HK-2 (cell line): Measurements from ENCODE around the gene CKMT2.
"Not testable (repeated sequence)": the region's sequence is repeated elsewhere in the genome, so short reads cannot be mapped to it uniquely, and the experiment has no call there.

ENCODE experiments used
- DNase-seq: peaks from one replicate; pipeline ENCODE4 v3.0.0-alpha.2; 2018; ENCODE audit not compliant: unreplicated experiment

Gene CKMT2

DNA sequence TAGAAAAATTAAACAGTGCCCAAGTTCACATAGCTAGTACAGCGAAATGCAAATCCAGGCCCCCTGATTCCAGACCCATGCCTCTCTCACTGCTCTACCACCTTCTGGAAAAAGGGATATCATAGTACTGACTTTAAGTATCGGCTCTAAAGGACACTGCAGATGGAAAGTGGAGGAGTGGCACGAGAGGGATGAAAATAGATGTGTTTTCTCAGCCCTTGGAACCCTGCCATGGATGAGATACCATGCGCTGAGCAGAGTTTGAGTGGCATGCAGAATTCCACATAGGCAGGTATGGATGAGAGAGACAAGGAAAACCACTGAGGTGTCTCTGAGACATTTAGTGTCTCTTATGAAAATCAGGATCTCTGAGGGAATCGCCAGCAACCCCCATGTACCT is 18.8 kb downstream of the CKMT2 start:
- DNase-seq, result no peak

DNA sequence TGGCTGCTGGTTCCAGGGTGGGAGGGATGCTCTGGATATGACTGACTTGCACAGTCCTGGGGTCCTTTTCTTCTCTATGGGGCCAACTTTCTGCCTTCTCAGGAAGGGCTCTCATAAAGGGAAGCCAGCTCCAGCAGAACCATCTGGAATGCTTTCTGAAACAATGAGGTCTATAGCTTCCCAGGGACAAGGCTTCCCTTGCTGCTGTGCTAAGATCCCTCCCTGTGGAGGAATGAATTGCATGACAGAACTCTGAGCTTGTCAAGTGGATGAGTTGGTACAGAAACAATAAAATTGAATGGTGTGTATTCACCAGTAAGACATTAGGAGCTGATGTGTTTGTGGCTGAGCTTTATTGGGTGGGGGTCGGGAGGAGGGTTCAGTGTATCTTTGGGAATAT is 19.8 kb downstream of the CKMT2 start:
- DNase-seq, result no peak

DNA sequence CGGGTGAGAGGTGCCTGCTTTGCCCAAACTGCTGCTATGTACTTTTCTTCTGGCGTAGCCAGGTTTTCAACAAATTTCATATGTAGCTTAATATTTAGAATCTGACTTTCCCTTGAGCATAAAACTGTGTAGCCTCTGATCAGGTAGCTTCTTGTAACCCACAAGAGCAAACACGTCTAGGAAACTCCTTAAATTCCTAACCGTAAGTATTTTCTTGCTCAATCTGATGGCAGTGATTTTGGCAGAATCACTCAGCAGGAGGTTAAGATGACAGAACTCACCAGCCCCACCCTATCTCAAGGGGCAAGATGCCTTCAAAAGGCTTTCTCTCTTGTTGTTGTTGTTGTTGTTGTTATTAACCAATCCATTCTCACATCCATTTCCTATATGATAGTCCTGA is 20.8 kb downstream of the CKMT2 start:
- DNase-seq, result no peak

DNA sequence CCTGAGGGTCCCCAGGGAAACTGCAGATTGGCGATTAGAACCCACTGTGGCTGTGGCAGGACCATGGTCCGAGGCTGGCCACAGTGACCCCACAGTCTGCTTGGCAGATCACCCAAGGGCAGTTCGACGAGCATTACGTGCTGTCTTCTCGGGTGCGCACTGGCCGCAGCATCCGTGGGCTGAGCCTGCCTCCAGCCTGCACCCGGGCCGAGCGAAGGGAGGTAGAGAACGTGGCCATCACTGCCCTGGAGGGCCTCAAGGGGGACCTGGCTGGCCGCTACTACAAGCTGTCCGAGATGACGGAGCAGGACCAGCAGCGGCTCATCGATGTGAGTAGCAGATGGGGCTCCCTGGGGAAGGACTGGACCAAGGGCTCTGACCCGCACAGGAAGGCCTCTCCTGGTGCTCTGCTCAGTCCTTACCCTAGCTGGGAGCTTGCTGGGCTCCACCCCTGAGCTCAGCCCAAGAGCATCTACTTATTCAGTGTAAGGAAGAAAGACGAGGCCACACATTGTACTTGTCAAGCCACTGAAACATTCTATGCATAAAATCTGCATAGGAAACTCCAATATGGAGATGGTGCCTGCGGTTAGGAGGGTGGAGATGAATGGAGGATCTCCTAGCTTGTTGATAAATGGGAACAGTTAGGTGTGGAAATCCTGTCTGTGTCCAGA is 21.9 kb downstream of the CKMT2 start:
- DNase-seq, result no peak

DNA sequence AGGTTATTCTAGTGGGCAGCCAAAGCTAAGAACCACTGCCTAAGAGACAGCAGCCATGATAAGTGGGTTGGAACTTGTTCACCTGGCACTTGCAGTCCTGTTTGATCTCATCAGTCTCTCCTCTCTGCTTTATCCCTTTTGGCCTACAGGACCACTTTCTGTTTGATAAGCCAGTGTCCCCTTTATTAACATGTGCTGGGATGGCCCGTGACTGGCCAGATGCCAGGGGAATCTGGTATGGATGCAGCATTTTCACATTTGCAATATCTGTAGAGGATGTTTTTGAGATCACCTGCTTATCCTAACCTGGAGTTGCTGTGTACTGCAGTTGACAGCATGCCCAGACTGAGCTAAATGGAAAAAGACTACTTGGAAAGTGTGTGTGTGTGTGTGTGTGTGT is 23.6 kb downstream of the CKMT2 start:
- no peak for DNase-seq

DNA sequence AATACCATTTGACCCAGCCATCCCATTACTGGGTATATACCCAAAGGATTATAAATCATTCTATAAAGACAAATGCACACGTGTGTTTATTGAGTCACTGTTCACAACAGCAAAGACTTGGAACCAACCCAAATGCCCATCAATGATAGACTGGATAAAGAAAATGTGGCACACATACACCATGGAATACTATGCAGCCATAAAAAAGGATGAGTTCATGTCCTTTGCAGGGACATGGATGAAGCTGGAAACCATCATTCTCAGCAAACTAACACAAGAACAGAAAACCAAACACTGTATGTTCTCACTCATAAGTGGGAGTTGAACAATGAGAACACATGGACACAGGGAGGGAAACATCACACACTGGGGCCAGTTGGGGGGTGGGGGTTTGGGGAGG is 29.7 kb downstream of the CKMT2 start:
- not testable (repeated sequence) for DNase-seq

DNA sequence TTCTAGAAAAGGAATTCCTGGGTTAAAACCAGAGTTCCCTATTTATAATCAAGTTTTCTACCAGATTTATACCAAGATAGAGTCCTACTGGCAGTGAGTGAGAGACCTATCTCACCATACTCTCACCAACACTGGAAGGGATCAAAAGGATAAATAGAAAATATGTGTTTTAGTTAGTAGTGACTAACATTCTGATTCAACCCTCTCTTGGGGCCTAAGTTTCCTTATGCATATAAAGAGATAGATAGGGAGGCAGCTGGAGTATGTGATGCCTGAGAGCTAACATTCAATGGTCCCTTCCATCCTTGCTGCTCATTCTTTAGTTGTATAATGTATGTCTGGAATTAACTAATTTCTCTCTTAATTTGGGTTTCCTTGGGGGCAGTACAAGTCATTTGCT is 32.0 kb downstream of the CKMT2 start:
- no peak for DNase-seq

DNA sequence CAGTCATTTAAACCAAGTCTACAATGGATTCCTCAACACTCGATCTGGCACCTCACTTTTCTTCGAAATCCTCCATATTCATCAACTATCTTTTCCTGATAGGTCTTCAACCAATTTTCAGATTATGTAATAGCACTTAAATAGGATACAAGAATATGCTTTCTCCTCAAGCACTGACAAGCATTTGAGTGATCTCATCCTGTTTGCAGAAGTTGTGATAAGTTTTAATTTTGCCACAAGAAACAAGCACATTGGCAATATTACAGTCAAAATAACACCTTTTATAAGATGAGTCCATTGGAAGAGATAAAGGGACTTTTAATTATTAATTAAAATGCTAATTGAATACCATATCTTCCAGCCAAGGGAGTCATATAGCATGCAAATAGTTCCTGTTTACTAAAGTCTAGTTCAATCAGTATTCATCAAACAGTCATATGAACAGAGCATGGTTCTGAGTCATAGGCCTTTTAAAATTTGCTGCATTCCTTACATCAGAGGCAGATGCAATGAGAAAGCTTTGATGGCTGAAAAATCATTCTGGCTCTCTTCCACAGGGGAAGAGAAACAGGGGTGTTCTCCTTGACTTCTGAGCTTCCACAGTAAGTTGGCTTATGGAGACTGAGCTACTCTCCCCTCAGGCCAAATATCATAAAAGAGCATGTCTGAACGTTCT is 35.5 kb downstream of the CKMT2 start:
- no peak for DNase-seq

DNA sequence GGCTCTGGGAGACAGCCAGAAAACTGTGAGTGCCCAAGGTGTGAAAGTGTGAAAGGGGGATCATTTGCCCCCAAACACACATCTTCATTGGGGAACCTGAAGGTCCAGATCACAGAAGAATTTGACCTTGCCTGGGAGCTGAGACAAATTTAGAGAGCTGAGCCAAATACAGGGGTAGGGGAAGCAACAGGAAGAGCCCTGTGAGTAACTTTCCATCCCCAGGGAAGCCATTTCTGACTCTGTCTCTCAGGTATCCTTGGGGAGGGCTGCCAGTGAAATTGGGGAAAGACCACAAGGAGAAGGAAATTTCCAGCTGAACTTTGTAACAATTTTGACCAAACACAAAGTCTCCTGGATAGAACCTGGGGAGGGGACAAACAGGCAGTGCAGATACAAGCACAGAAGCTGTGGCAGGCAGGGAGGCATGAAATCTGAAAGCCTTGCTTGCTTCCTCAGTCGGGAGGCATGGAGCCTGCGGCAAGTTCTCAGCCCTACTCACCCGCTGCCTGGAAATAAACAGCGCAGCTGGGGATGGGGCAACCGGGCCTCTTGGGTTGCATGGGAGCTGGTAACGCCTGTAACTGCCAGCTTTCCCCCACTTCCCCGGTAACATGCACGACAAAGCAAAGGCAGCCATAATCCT is 36.8 kb downstream of the CKMT2 start:
- no peak for DNase-seq

DNA sequence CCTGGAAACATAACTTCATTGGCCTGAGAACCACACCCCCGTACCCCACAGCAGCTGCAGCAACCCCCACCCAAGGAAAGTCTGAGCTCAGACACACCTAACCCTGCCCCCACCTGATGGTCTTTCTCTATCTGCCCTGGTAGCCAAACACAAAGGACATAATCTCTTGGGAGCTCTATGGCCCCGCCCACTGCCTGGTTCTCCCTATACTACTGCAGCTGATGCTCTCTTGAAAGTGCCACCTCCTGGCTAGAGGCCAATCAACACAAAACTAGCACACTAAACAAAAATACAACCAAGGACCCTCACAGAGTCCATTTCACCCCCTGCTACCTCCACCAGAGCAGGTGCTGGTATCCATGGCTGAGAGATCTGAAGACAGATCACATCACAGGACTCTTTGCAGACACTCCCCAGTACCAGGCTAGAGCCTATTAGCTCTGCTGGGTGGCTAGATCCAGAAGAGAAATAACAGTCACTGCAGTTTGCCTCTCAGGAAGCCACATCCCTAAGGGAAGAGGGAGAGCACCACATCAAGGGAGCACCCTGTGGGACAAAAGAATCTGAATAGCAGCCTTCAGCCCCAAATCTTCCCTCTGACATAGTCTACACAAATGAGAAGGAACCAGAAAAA is 37.4 kb downstream of the CKMT2 start:
- not testable (repeated sequence) for DNase-seq

DNA sequence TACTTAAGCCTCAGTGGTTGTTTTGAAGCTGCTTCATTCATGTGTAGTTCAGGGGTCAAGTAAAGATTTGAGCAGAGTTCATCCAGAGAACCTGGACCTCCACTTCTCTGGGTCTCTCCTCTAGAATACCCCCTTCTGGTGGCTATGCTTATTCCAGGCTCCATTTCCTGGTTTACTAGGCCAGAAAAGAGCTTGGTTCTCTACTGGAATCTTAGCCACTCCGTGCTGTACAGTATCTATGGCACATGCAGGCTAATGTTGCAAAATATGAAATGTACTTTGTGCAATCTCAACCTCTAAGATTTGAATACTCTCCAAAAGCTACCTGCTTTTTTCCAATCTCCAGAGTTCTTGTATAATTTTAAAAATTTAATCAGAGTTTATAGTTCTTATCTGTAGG is 50.9 kb downstream of the CKMT2 start:
- DNase-seq, result no peak

DNA sequence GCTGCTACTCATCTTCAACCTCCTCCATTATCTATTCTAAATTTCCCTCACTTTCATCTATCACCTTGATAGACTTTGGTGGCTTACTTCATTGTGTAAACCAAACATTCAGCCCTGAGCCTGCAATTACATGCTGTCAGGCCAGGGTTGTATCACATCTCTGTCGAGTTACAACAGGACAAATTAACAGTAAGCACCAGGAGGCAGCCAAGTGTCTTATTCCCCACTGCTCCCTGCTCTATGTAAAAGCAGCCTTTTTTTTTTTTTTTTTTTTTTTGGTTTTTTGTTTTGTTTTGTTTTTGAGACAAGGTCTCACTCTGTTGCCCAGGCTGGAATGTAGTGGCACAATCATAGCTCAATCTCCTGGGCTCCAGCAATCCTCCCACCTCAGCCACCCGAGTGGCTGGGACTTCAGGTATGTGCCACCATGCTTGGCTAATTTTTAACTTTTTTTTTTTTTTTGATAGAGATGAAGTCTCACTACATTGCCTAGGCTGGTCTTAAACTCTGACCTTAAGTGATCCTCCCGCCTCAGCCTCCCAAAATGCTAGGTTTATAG is 53.0 kb downstream of the CKMT2 start:
- no peak for DNase-seq

DNA sequence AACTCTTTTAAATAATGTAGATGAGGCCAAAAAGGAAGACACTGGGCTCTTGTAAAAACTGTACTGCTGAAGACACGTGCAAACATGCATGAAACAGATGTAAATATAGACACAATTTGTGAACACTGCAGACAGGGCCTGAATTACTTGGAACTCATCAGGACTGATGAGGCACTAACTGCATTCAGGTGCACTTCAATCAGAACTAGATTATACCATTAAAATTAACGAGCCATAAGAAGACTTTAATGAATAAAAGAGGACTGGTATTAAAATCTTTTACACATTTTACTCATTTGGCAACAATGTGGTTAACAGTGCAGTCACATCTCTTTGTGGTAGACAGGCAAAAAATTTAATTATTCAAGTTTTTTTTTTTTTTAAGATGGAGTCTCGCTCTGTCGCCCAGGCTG is 54.9 kb downstream of the CKMT2 start:
- no peak for DNase-seq

DNA sequence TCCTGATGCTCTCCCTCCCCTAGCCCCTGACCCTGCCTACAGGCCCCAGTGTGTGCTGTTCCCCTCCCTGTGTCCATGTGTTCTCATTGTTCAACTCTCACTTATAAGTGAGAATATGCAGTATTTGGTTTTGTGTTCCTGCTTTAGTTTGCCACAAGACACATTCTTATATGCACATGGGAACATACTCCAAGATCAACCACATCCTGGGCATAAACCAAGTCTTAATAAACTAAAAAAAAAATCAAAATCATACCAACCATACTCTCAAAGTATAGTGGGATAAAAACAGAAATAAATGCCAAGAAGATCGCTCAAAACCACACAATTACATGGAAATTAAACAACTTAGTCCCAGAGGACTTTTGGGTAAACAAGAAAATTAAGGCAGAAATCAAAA is 57.0 kb downstream of the CKMT2 start:
- no peak for DNase-seq

DNA sequence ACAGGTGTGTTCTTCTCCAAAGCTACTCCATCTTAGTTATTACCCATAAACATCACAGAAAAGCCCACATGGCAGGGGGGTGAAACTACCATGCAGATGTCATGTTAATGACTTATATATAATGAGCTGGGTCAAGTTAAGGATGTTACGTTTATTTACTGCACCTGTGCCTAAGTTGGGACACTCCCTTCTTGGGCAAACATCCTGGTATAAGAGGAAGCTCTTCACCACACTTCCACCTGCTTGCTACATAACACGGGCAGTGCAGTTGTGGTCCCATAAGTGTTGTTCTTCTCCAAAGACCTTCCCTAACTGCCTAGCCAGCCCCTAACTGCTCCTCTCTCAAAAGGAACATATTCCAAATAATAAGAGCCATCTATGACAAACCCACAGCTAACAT is 59.0 kb downstream of the CKMT2 start:
- DNase-seq, result no peak

DNA sequence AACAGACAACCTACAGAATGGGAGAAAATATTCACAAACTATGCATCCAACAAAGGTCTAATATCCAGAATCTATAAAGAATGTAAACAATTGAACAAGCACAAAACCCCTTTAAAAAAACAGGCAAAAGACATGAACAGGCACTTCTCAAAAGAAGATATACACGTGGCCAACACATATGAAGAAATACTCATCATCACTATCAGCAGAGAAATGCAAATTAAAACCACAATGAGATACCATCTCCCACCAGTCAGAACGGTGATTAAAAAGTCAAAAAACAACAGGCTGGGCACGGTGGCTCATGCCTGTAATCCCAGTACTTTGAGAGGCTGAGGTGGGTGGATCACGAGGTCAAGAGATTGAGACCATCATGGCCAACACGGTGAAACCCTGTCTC is 60.9 kb downstream of the CKMT2 start:
- DNase-seq, result not testable (repeated sequence)

DNA sequence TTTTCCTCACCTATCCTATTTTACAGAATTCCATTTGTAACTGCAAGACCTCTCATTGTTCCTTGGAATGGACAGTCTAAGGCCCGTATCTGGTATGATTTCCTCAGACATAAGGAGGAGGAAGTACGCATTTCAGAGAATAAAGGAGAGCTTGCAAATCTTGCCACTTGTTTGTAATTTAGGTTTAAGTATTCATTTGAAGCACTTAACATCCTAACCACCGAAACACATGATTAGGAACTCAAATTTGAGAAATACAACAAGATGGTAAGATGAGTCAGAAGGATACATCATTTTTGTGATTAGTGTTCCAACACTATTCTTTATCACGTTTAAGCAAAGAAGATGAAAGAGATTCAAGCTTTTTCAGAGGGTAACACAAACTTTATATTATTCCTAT is 64.4 kb downstream of the CKMT2 start:
- no peak for DNase-seq

DNA sequence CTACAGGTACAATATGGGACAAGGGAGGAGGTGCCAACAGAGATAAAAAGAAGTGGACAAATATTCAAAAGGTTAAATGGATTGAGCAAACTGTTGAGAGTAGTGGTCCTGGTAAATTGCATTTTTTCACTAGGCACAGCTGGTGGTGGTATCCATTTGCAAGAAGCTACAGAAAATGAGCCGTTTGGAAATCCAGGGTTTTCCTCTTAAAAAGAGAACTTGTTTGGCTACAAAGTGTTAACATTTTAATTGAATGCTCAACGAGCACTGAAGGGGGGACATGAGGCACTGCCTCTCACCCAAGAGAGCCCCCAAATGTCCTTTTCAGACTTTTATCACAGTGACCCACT is 67.8 kb downstream of the CKMT2 start:
- no peak for DNase-seq

DNA sequence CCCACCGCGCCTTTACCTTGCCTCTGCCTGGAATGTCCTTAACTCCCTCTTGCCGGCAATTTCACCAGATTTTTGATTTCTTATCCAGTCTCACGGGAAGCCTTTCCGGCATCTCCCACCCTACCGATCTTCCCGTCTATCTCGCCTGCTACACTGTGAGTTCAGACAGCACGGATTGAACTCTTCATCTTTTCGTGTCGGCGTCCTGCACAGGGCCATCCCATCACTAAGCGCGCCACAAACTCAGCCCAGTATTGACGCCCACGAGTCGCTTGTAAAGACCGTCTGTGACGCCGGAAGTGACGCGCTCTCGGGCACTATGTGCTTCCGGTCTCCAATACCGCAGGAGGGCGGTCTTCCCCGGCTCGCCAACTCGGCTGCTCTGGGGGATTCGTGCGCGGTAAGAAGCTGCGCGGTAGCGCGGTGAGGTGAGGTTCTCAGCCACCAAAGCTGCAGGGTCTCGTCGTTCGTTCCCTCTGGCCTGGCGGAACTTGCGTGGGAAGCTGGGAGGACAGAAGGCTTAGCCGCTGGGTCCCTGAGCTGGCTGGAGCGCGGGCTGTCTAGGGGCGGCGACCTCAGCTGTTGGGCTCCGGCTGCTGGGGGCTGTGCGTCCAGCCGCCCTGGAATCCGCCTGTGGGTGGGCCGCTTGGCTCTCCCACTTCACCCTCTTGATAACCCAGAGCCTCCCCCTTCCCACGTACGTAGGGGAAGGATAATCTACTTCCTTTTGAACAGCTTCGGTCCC is 68.3 kb downstream of the CKMT2 start, which contains the start of gene ZCCHC9:
Gene ZCCHC9 (plus strand): TSS at position 317 of the 745 bp plus-strand sequence. CDS start 3,171 bp downstream, outside the sequence.
- DNase-seq, result peak; percentile 84

DNA sequence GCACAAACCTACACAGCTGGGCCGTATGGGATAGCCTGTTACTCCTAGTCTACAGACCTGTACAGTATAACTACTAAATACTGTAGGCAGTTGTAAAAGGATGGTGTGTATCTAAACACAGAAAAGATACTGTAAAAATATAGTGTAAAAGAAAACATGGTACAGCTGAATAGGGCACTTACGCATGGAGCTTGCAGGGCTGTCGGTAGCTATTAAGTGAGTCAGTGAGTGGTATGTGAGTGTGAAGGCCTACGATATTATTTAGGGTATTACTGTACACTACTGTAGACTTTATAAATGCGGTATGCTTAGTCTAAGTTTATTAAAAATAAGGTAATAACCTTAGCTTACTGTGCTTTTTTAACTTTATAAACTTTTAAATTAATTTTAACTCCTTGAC is 69.5 kb downstream of the CKMT2 start:
- DNase-seq, result no peak

DNA sequence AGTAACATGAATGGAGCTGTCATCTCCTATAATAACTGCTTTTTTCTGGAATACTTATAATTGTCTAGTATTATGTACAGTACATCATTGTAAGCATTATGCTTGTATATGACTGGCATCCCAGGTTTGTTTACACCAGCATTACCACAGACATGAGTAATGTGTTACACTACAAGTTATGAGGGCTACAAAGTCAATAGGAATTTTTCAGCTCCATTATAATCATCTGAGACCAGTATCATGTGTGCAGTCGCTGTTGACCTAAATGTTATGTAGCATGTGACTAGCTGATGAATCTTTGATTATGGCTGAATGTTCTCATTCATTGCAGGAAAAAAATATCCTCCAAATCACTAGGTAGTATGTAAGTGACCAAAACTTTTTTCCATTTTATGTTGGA is 70.4 kb downstream of the CKMT2 start:
- DNase-seq, result no peak

DNA sequence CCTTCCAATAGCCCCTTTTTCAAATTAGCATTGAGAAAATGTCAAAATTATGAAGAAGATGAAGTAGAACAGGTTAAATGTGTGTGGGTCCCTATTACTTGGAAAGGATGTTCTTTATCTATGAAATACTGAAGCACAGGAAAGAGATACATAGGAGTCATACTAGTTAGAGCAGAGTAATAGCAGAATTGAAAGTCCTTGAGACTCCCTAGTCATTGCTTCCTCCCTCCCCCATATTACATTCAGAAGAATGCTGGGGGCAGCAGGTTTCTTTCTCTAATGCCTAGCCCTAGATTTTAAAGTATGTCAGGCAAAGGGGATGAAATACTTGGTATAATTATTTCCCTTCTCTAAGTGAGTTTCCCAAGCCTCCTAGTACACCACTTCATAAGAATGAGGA is 72.7 kb downstream of the CKMT2 start:
- DNase-seq, result no peak
